NCI-H2029 (cell line): ENCODE results near the gene HEATR3.
A peak's percentile ranks its signal among the peaks of the same experiment; 100 is the strongest.

Source experiments
- DNase-seq: peaks from one replicate; lab custom pipeline; 2025; lab: John Stamatoyannopoulos, UW

HEATR3 gene

GRCh38 chr16:50065624-50066481, at the start of gene HEATR3:
Gene HEATR3, plus strand, starts transcription at chr16:50065970. Its CDS starts 162 bp downstream, at chr16:50066132.
- DNase-seq = peak; percentile 75

DNA sequence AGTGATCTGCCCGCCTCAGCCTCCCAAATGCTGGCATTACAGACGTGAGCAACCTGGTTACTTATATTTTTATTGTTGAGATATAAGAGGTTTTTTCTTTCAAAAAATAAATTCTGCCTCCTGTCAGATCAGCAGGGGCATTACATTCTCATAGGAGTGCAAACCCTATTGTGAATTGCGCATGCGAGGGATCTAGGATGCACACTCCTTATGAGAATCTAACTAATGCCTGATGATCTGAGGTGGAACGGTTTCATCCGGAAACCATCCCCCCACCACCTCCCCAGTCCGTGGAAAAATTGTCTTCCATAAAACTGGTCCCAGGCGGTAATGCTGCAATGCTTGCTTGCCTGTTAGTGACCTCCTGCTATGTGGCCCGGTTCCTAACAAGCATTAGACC, 48.2 kb upstream of the HEATR3 start:
- no peak for DNase-seq

DNA sequence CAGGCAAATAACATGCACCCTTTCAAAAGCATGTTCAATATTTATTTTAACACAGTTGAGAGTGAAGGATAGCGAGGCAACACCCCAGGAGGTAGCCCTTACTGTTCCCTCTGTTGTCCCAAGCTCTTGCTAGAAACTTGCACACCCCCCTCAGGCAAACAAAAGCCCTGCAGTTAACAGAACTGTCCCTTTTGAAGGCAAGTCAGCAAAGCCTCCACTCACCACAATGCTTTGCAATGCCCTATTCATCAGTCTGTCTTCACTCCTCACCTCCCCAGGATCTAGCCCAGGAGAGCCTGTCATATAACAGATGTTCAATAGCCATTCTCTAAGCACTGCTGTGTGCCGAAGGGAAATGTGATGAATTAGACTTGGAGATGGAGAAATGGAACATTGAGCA, 44.2 kb upstream of the HEATR3 start:
- DNase-seq = no peak

DNA sequence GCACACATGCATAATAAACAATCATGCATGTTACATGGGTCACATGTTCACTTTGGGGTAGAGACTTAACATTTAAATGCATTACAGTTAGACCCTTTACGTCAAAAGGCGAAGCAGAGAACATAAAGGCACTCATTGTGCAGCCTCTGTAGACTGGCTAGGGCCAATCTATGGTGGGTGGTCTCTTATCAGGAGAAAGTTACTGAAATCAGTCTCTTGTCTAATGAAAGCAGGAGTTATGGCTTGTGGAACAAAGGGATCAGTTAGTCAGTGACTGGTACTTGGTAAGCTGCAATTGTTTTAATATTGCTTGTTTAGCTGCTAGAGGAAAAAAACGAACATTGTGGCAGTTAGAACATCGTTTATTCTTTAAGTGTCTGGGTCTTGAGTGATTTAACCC, 42.1 kb upstream of the HEATR3 start:
- DNase-seq = no peak

- DNase-seq = no peak
These were observed 41.6 kb upstream of the HEATR3 start for GRCh38 chr16:50024207-50024606.

GRCh38 chr16:50024684-50025536, 40.9 kb upstream of the HEATR3 start, which contains the start of gene CNEP1R1:
Gene CNEP1R1, plus strand, starts transcription at chr16:50025225. Its CDS starts 91 bp downstream, at chr16:50025316.
- peak; percentile 79 for DNase-seq

DNA sequence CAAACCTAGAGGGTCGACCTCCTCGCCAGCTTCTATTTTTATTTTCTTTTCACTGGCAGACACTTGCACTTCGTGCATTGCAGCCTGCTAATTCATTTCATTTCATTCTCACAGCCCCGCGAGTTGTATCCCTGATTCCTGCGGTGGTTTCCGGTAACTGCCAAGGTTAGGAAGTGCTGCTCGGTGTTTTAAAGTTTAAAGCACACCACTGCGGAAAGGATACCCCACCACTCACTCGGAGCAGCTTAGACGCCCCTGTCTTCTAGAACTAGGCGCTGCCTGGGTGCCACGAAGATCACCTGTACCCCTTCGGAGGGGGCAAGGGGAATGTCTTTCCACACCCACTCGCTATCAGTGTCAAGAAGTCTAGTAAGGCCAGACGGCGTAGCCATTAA, 40.2 kb upstream of the HEATR3 start:
- no peak for DNase-seq

GRCh38 chr16:50027829-50028228, 37.9 kb upstream of the HEATR3 start:
- DNase-seq = no peak

DNA sequence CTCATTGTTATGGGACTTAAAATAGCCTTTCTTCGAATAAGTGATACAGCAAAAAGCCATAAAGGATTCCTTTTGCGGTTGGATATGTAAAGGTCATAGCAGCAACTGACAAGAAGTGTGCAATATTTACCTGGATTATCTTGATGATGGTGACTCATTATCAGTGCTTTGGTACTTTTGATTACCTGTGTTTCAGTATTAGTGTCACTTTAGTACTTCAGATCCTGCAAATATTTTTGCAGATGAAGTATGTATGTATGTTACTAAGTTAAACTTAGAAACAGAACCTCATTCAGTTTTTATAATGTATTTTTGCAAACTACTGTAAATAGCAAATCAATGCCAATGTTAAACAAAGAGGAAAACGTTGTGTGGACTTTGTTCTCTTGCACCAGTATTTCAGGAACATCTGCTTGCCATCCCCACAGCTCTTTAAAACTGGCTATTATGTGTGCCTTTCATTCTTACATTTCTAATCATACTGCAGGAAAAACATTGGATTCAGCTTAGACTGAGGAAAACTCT, 30.2 kb upstream of the HEATR3 start:
- no peak for DNase-seq

DNA sequence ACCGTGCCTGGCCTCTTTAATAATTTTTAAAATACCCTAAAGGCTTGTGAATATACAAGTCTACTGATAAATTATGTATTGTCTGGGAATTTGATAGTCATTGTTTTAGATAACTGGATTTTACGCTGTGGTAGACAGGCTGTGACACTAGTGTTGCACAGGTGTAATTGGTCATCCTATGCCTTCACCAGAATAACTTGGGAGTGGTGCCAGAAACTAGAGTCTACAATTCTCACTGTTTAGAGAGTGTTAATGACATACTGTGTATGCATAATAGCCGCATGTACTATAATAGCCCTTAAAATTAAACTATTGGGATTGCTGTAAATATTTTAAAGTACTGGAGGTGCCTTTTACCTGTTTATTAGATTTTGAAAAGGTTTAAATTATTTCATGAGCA, 29.3 kb upstream of the HEATR3 start:
- DNase-seq = peak; percentile 45

- no peak for DNase-seq
These were observed 28.0 kb upstream of the HEATR3 start for GRCh38 chr16:50037662-50038220.

GRCh38 chr16:50038286-50038685, 27.5 kb upstream of the HEATR3 start:
- no peak for DNase-seq

DNA sequence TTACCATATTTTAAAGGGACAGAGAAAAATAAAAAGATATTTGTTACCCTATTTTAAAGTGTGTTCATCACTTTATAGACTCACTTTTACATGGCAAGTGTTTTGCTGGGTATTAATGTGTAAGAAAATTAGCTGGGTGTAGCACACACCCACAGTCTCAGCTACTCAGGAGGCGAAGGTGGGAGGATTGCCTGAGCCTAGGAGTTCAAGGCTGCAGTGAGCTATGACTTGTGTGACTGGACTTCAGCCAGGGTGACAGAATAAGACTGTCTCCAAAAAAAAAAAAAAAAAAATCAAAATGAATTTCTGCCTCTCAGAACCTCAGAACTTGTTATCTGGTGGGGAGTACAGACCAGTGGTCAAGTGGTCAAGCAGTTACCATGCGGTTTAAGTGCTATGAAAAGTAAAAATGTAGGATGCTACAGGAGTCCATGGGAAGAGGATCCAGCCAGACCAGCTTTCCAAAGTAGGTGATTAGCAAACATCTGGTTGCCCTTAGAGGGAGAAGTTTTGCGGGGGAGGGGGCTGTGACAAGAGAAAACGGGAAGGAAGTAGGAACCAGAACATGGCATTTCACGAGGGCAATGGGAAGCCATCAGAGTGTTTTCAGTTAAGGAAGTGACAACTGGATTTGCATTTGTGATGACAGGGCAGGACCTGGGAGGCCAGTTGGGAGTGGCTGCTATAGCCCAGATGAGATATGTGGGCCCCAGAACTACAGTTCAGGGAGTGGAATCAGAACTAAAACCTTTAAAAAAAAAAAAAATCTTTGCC, 26.8 kb upstream of the HEATR3 start:
- no peak for DNase-seq

DNA sequence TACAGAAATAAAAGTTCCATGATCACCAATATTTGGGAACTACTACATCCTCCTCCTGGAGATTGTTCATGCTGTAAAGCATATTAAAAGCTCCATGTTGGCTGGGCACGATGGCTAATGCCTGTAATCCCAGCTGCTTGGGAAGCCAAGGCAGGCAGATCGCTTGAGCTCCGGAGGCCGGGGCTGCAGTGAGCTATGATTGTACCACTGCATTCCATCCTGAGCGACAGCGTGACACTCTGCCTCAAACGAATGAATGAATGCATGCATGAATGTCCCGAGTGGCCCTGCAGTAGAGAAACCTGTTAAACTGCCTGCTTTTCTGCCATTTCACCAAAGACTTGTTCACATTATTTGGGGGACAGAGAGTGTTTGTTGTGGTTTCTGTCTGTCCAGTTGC, 25.8 kb upstream of the HEATR3 start:
- no peak for DNase-seq

GRCh38 chr16:50040710-50041109, 25.1 kb upstream of the HEATR3 start:
- no peak for DNase-seq

- no peak for DNase-seq
These were observed 22.4 kb upstream of the HEATR3 start for GRCh38 chr16:50043358-50043757.

GRCh38 chr16:50045412-50045811, 20.4 kb upstream of the HEATR3 start:
- no peak for DNase-seq

- no peak for DNase-seq
These were observed 18.9 kb upstream of the HEATR3 start for GRCh38 chr16:50046853-50047252.

GRCh38 chr16:50047864-50048263, 17.9 kb upstream of the HEATR3 start:
- DNase-seq = no peak

DNA sequence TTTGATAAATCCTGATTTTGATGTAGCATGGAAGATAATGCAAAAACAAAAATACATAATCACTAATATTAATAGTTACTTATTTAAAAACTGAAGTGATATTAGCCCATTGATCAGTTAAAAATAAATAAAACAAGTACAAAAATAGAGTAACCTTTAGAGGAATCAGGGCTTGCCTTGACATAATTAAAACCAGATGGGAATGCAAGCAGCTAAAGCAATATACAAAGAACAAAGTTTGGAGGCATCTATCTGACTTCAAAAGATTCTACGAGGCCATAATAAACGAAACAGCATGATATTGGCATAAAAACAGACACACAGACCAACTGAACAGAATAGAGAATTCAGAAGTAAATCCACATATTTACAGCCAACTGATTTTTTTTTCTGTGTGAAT, 15.0 kb upstream of the HEATR3 start:
- no peak for DNase-seq

- DNase-seq = no peak
These were observed 9.5 kb upstream of the HEATR3 start for GRCh38 chr16:50056226-50056625.
